Measurements from ENCODE around the gene SUGCT. TPM values are rescaled to one million over a fixed set of nuclear protein-coding genes. Genes with fewer than 3 reads are reported as not detected.

Gene SUGCT
- total and polyA plus RNA-seq, 2 of the 8 experiments (the other 6 are each of a cell fraction or from before 2014, with no cell fraction given), result 2.8 to 5.4 TPM

DNA sequence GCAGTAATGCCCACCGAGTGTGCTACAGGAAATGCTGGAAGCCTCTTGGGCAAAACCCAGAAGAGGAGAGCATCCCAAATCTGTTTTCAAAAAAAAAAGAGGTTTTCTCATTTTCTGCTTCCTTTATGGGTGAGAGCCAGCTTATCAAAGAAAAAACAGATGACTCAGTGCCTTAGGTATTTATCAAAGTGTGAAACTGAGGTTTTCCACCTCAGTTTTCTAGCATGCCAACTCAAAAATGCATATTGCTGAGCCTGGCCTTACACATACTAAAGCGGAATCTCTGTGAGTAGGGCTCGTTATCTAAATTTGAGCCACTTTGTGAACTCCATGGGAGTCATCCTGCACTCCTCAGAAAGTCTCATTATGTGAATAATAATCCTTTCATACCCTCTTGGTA is 705.1 kb downstream of the SUGCT start:
- no peak overlapping the region for H4K8ac ChIP-seq (ENCODE audit: extremely low read depth, insufficient read depth, low read length)
- no peaks in the 10 kb centered on the region for H4K20me1 ChIP-seq (replicated peaks in 1 of 2; ENCODE audit: control insufficient read depth in 1 of 2, insufficient read depth in 2 of 2, low read length in 2 of 2)
- no peak overlapping the region for H4K5ac ChIP-seq (ENCODE audit: insufficient read length, low read depth, low read length)
- H2AK5ac ChIP-seq (ENCODE audit: low read depth, low read length), result no peak overlapping the region
- no peaks in the 10 kb centered on the region for H3K4me1 ChIP-seq (replicated peaks in 1 of 4; ENCODE audit: control insufficient read depth in 3 of 4, insufficient read depth in 4 of 4, low read length in 3 of 4)
- H2BK12ac ChIP-seq (ENCODE audit: low read depth, low read length), result no peak overlapping the region
- H3K18ac ChIP-seq (ENCODE audit: extremely low read depth, low read length), result no peak overlapping the region
- no peak overlapping the region for H2AFZ ChIP-seq (ENCODE audit: low read length)
- H3K27ac ChIP-seq (ENCODE audit: low read depth, low read length), result no peak overlapping the region
- no peak overlapping the region for H2BK5ac ChIP-seq (ENCODE audit: low read depth, low read length)
- no peak overlapping the region for H3K4ac ChIP-seq (replicated peaks; ENCODE audit: insufficient read length, low read depth, low read length)
- no peak overlapping the region for H3K4me2 ChIP-seq (ENCODE audit: insufficient read depth in 1 of 2, low read depth in 2 of 2, low read length in 2 of 2)
- H3K23me2 ChIP-seq (ENCODE audit: low read depth, low read length), result no peaks in the 10 kb centered on the region
- H3K14ac ChIP-seq (ENCODE audit: insufficient read length), result no peak overlapping the region
- DNase-seq (ENCODE audit: low read depth in 1 of 2, low spot score in 2 of 2) (no peak), FAIRE-seq (no peak)
- H3K79me2 ChIP-seq (ENCODE audit: control insufficient read depth in 1 of 2, insufficient read depth in 2 of 2, low read length in 2 of 2), result no peaks in the 10 kb centered on the region
- no peaks in the 10 kb centered on the region for H3K79me1 ChIP-seq (ENCODE audit: low read depth, low read length)
- H3K4me3 ChIP-seq (ENCODE audit: extremely low read depth in 1 of 4, insufficient read depth in 2 of 4, low read depth in 3 of 4, low read length in 4 of 4), result no peak overlapping the region
- no peak overlapping the region for H4K91ac ChIP-seq (replicated peaks; ENCODE audit: insufficient read length, low read length)
- H3K23ac ChIP-seq (ENCODE audit: insufficient read length), result no peak overlapping the region
- no peak overlapping the region for H3K9ac ChIP-seq (replicated peaks in 1 of 4; ENCODE audit: extremely low read depth in 1 of 4, low read depth in 3 of 4, low read length in 3 of 4)
- no peak for TF ChIP-seq HDAC6 (IDR thresholded peaks at IDR 0.05; ENCODE audit: low read depth, low read length)
- TF ChIP-seq CTBP2 (IDR thresholded peaks at IDR 0.05; ENCODE audit: borderline replicate concordance, insufficient read depth, insufficient read length, low read length), result no peak
- TF ChIP-seq SP4 (IDR thresholded peaks at IDR 0.05; ENCODE audit: low read length), result no peak
- no peak for TF ChIP-seq RNF2 (IDR thresholded peaks at IDR 0.05; ENCODE audit: borderline replicate concordance, low read depth, low read length, missing control alignments, poor library complexity, severe bottlenecking)
- TF ChIP-seq RBBP5 (IDR thresholded peaks at IDR 0.05; ENCODE audit: borderline replicate concordance, low read depth, low read length), result no peak
- TF ChIP-seq JUND (IDR thresholded peaks at IDR 0.05; ENCODE audit: low read length), result no peak
- TF ChIP-seq RAD21 (IDR thresholded peaks at IDR 0.05 in 1 of 2, conservative IDR thresholded peaks at IDR 0.05 in 1 of 2; ENCODE audit: low read depth in 2 of 2, low read length in 2 of 2), result no peak
- no peak for TF ChIP-seq RFX5 (IDR thresholded peaks at IDR 0.05; ENCODE audit: borderline replicate concordance, low read depth, low read length)
- no peak for TF ChIP-seq BACH1 (IDR thresholded peaks at IDR 0.05; ENCODE audit: low read length)
- WGBS, 2 experiments (ENCODE audit: extremely low coverage in 1 of 2, insufficient coverage in 1 of 2, insufficient read length in 1 of 2, insufficient replicate concordance in 2 of 2, low coverage in 1 of 2, low lambda C conversion rate in 2 of 2, missing lambda C conversion rate in 1 of 2), result 82% methylated on average over 3 of the region's 3 CpGs; no CpG with 5 or more reads in 1 of the 2 experiments
- no peaks in the 10 kb centered on the region for H3K27me3 ChIP-seq (replicated peaks in 1 of 4; ENCODE audit: control insufficient read depth in 3 of 4, extremely low read depth in 1 of 4, insufficient read depth in 3 of 4, low read length in 3 of 4)
- no peaks in the 10 kb centered on the region for H3K9me3 ChIP-seq (ENCODE audit: insufficient read depth in 2 of 2, low read depth in 1 of 2, low read length in 1 of 2)
- H2BK120ac ChIP-seq (replicated peaks; ENCODE audit: low read depth, low read length), result no peak overlapping the region
- no peak overlapping the region for H2BK20ac ChIP-seq (ENCODE audit: low read length)
- no peak overlapping the region for H2BK15ac ChIP-seq (ENCODE audit: low read length)
- H3K56ac ChIP-seq (replicated peaks; ENCODE audit: insufficient read length, low read depth, low read length), result no peak overlapping the region
- POLR2A ChIA-PET (ENCODE audit: partially characterized antibody), result no interaction called here
- H3K36me3 ChIP-seq (ENCODE audit: control insufficient read depth in 2 of 4, insufficient read depth in 4 of 4, low read length in 3 of 4), result no peaks in the 10 kb centered on the region
- CTCF ChIA-PET (ENCODE audit: partially characterized antibody), result interaction anchor here (0.6 kb wide), 3 partner anchors 84 to 314 kb away, joined by 3 to 4 read pairs (median 3); no protein-coding TSS in a partner anchor
